Posterior vena cava (tissue), 2 donors: ENCODE data around the gene ZNF136. TPM values are rescaled to one million over a fixed set of nuclear protein-coding genes. Genes with fewer than 3 reads are reported as not detected.

Source experiments
- total RNA-seq, 2 donors: library from RNA; stranded (reverse); fragmentation: NEBNext Ultra II Directional; extraction: Animal tissue kit (Norgen Biotek cat#: 25700); gene quantifications; one replicate each; pipeline ENCODE4 v1.2.1, GENCODE V29; 2021
- donor health status: DM: yes; HTN: yes; CAD: no.
- donor health status: DM: yes; HTN: yes; CAD: no.

ZNF136 gene
- total RNA-seq, 2 donors from 2014 or later, result 9.2 to 9.4 TPM

Other genes starting within 250 kb of the ZNF136 start
- 10 to 100 TPM in 1 of 2 donors, 1 to 10 TPM in 1; 9.9 to 11.6 TPM for gene ZNF700, start 238.0 kb upstream of the ZNF136 start, total RNA-seq
- 1 to 10 TPM; 1.7 to 2.4 TPM for gene ZNF763, start 198.1 kb upstream of the ZNF136 start, total RNA-seq
- 1 to 10 TPM; 3.9 to 5.1 TPM for gene ZNF433, start 127.4 kb upstream of the ZNF136 start, total RNA-seq
- under 1 TPM in 1 of 2 donors, not detected in 1; 0.14 TPM for gene ZNF878, start 110.1 kb upstream of the ZNF136 start, total RNA-seq
- 10 to 100 TPM in 1 of 2 donors, 1 to 10 TPM in 1; 7.8 to 14.9 TPM for gene ZNF844, start 98.4 kb upstream of the ZNF136 start, total RNA-seq
- 1 to 10 TPM; 1.0 to 3.2 TPM for gene ZNF20, start 22.7 kb upstream of the ZNF136 start, total RNA-seq
- gene ZNF625, start 6.4 kb upstream of the ZNF136 start, total RNA-seq, result 1 to 10 TPM; 6.0 to 8.7 TPM
- 10 to 100 TPM; 12.0 to 14.5 TPM for gene ZNF44, start 131.8 kb downstream of the ZNF136 start, total RNA-seq
- gene ZNF563, start 170.5 kb downstream of the ZNF136 start, total RNA-seq, result 1 to 10 TPM; 2.9 to 3.1 TPM
- 1 to 10 TPM; 4.9 to 7.7 TPM for gene ZNF442, start 202.6 kb downstream of the ZNF136 start, total RNA-seq
- 1 to 10 TPM; 4.1 to 4.6 TPM for gene ZNF799, start 238.2 kb downstream of the ZNF136 start, total RNA-seq